ENCODE data around the gene TLR2.

- TF ChIP-seq, protein P1, sequence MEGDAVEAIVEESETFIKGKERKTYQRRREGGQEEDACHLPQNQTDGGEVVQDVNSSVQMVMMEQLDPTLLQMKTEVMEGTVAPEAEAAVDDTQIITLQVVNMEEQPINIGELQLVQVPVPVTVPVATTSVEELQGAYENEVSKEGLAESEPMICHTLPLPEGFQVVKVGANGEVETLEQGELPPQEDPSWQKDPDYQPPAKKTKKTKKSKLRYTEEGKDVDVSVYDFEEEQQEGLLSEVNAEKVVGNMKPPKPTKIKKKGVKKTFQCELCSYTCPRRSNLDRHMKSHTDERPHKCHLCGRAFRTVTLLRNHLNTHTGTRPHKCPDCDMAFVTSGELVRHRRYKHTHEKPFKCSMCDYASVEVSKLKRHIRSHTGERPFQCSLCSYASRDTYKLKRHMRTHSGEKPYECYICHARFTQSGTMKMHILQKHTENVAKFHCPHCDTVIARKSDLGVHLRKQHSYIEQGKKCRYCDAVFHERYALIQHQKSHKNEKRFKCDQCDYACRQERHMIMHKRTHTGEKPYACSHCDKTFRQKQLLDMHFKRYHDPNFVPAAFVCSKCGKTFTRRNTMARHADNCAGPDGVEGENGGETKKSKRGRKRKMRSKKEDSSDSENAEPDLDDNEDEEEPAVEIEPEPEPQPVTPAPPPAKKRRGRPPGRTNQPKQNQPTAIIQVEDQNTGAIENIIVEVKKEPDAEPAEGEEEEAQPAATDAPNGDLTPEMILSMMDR (IDR thresholded peaks at IDR 0.05) = no peak
- TF ChIP-seq EZH2 (IDR thresholded peaks at IDR 0.05) (no peak), EZH2phosphoT487 (IDR thresholded peaks at IDR 0.05) (no peak)
Measured at GRCh38 chr4:153638999-153639398, 45.1 kb upstream of the TLR2 start.
